LNCAP (cell line): ENCODE measurements around the gene MAPK14.

Experiments used
- TF ChIP-seq, protein P1 (sequence below): fragments of 450-650 bp; IDR thresholded peaks from 2 replicates; pipeline ENCODE4 v1.5.1; 2017; ENCODE audit warnings: mild to moderate bottlenecking

MAPK14 gene

DNA sequence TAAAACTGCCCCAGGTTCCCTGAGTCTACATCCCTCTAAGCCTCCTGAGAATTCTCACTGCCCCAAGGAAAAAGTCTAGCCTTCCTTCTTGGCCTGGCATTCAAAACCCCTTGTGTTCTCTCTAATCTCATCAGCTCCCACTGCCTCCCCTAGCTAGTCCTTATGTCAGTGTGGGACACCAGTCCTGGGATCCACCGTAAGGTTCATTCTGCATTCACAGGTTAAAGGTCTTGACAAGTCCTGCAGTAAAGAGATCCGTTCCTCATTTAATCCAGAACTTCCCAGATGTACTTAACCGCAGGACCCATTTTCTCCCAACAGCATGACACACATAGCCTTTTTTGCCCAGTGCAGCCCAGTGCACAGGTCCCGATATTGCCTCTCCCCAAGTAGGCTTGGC is 114.4 kb downstream of the MAPK14 start:
- TF ChIP-seq, protein P1, sequence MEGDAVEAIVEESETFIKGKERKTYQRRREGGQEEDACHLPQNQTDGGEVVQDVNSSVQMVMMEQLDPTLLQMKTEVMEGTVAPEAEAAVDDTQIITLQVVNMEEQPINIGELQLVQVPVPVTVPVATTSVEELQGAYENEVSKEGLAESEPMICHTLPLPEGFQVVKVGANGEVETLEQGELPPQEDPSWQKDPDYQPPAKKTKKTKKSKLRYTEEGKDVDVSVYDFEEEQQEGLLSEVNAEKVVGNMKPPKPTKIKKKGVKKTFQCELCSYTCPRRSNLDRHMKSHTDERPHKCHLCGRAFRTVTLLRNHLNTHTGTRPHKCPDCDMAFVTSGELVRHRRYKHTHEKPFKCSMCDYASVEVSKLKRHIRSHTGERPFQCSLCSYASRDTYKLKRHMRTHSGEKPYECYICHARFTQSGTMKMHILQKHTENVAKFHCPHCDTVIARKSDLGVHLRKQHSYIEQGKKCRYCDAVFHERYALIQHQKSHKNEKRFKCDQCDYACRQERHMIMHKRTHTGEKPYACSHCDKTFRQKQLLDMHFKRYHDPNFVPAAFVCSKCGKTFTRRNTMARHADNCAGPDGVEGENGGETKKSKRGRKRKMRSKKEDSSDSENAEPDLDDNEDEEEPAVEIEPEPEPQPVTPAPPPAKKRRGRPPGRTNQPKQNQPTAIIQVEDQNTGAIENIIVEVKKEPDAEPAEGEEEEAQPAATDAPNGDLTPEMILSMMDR: no peak

DNA sequence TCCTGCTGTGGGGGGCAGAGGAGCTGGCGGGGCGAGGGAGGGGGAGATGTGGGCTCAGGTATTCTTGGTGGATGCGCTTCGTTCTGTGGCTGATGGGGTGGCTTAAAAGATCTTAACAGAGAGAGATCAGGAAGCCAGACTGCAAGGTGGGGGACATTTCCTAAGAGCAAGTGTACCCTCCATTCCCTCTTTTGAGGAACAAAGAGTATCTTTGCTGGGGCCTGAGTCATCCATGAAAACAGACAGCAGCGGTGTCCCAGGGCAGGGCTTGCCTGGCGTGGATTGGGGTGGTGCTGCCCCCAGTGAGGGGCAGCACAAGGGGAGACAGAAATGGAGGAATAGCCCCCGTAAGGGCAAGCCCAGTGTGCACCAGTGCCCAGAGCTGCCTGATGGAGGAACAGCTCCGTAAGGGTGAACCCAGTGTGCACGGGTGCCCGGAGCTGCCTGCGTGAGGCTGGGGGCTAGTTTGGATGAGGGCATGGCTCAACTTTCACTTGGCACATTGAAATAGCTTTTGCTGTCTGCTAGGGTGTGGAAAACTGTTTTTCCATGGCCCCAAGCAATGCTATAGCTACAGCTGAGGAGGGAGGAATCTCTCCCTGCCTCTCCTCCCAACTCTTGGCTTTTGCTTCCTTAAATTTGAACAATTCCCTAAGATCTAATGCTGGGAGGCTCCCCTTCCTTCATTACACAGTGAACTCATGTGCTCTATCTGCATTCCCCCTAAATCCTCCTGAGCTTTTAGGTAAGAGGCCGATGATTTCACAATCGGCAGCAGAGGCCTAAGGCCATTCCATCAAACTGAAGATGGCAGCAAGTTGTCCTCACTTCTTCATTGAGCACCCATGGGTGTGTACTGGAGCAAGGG is 115.6 kb downstream of the MAPK14 start:
- TF ChIP-seq, protein P1: no peak

DNA sequence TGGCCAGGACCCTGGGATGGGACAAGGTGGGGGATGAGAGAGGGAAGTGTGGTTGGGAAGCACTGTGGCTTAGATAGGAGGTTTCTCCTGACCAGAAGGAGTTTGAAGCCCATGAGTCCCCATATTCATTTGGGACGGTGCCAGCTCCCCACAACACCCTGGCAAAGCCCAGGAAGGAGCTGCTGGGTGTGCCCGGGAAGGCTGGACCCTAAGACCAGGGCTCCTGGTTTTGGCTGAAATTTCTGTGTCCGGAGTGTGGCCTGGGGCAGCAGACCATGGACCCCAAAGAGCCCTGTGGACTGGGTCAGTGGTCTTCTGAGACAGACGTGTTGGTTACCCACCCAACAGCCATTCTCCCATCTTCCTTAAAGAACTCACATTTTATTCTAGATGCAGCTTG is 117.9 kb downstream of the MAPK14 start:
- TF ChIP-seq, protein P1: no peak

DNA sequence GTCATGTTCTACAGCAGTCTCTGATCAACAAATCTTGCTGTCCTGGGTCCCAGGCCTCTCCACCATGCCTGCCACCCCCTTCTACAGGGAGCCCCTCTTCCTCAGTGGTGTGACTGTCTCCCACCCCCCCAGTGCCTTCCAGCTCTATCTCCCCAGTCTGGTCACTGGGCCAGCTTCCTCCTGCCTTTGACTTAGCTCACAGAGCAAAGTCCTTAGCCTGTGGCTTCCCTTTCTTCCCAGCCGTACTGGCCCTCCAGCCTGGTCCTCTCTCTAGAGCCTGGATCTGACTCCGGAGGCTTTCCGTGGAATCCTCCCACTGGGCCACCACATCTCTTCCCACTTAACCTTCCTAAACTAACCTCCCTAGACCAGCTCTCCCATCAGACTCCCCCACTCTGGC is 119.7 kb downstream of the MAPK14 start:
- TF ChIP-seq, protein P1: no peak

DNA sequence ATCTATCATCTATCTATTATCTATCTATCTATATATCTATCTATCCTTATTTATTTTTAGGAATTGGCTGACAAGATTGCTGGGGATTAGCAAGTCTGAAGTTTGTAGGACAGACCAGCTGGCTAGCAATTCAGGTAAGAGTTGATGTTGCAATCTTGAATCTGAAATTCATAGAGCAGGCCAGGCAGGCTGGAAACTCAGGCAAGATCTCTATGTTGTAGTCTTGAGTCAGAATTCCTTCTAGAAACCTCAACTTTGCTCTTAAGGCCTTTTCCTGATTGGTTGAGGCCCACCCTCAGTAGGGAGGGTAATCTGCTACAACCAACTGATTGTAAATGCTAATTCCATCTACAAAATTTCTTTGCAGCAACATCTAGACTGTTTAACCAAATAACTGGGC is 121.9 kb downstream of the MAPK14 start:
- TF ChIP-seq, protein P1: no peak

DNA sequence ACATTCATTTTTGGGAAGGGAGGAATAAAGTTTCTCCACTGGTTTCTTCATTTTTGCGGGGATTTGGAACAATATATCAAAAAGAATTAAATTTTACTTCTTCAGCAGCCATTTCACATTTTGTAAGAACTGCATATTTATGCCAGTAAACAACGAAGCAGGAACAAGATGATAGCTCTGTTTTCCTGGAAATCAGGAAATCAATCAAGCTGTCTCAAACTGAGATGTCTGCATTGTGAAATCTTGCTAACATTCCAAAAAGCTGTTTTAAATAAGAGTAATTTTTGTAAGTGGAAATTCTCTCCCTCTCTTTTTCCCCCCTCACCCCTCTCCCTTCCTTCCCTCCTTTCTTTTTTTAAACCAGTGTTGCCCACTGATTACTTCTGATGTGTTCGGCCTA is 122.7 kb downstream of the MAPK14 start:
- TF ChIP-seq, protein P1: no peak

DNA sequence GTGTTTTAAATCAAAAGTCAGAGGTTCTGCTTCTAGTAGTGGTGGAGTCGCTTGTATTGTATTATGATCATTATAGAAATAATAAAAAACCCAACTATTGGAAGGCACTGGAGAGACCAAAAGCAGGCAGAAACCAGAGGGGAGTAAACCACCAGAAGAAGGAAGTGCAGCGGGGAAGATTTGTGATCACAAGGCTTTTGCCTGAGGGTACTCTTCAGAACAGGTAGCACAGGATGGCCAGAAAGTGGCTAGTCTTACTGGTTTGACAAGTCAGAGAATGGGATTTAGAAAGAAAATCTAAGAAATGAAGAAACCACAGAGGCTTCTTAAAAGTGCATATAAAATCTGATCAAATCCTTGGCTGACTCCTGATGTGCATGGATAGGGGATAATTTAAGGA is 126.7 kb downstream of the MAPK14 start:
- TF ChIP-seq, protein P1: no peak
